T47D (cell line): ENCODE results near the gene CEP57L1.
"Not testable (repeated sequence)": the region's sequence is repeated elsewhere in the genome, so short reads cannot be mapped to it uniquely, and the experiment has no call there.

ENCODE experiments used
- DNase-seq, 2 experiments: peaks; one replicate each; pipeline versions ENCODE4 v3.0.0 to v3.0.0-alpha.2; 2011 to 2012; ENCODE audit warnings: low read depth in 1 of 2, low spot score in 1 of 2
- JUND ChIP-seq: IDR thresholded peaks from 2 replicates; pipeline ENCODE4 v1.6.1; 2012; ENCODE audit warnings: low read depth
- in situ Hi-C: cut with HindIII; loops from 2 replicates; pipeline ENCODE4 v1.10.0; 2016; ENCODE audit warnings: low sequenced_read_pairs, low pct_unique_long_range_greater_than_20kb

The CEP57L1 gene

GRCh38 chr6:109097661-109098060, 2.4 kb downstream of the CEP57L1 start:
- TF ChIP-seq JUND, result no peak
- in situ Hi-C loops, result no loop called here
- no peak for DNase-seq

GRCh38 chr6:109102762-109103161, 7.5 kb downstream of the CEP57L1 start:
- in situ Hi-C loops, result no loop called here
- DNase-seq, result no peak
- no peak for TF ChIP-seq JUND

GRCh38 chr6:109103942-109104341, 8.6 kb downstream of the CEP57L1 start:
- no peak for DNase-seq
- TF ChIP-seq JUND, result no peak
- in situ Hi-C loops, result no loop called here

- in situ Hi-C loops, result no loop called here
- DNase-seq, result no peak
- no peak for TF ChIP-seq JUND
These were observed 9.2 kb downstream of the CEP57L1 start for GRCh38 chr6:109104512-109104911.

- in situ Hi-C loops, result no loop called here
- DNase-seq, result no peak
- TF ChIP-seq JUND, result no peak
These were observed 10.4 kb downstream of the CEP57L1 start for GRCh38 chr6:109105681-109106080.

GRCh38 chr6:109109663-109110062, 14.4 kb downstream of the CEP57L1 start:
- in situ Hi-C loops, DNase-seq: not testable (repeated sequence)

GRCh38 chr6:109112663-109113062, 17.4 kb downstream of the CEP57L1 start:
- DNase-seq, in situ Hi-C loops: not testable (repeated sequence)

- TF ChIP-seq JUND, result no peak
- in situ Hi-C loops, result no loop called here
- DNase-seq, result no peak
These were observed 22.2 kb downstream of the CEP57L1 start for GRCh38 chr6:109117346-109118035.

- TF ChIP-seq JUND, result no peak
- in situ Hi-C loops, result no loop called here
- no peak for DNase-seq
These were observed 23.0 kb downstream of the CEP57L1 start for GRCh38 chr6:109118337-109118736.

GRCh38 chr6:109118871-109119354, 23.6 kb downstream of the CEP57L1 start:
- no peak for TF ChIP-seq JUND
- DNase-seq, result no peak
- in situ Hi-C loops, result no loop called here

GRCh38 chr6:109121411-109121810, 26.1 kb downstream of the CEP57L1 start:
- in situ Hi-C loops, result no loop called here
- no peak for TF ChIP-seq JUND
- peak in 1 of 2 experiments; percentile 5 for DNase-seq

GRCh38 chr6:109124219-109124618, 28.9 kb downstream of the CEP57L1 start:
- in situ Hi-C loops, result no loop called here
- DNase-seq, result no peak
- TF ChIP-seq JUND, result no peak

GRCh38 chr6:109125504-109125903, 30.2 kb downstream of the CEP57L1 start:
- TF ChIP-seq JUND, result no peak
- DNase-seq, result no peak
- in situ Hi-C loops, result no loop called here

- DNase-seq, result no peak
- TF ChIP-seq JUND, result no peak
- in situ Hi-C loops, result no loop called here
These were observed 34.8 kb downstream of the CEP57L1 start for GRCh38 chr6:109130065-109130464.

- DNase-seq, in situ Hi-C loops: not testable (repeated sequence)
These were observed 40.3 kb downstream of the CEP57L1 start for GRCh38 chr6:109135600-109135999.

- DNase-seq, in situ Hi-C loops: not testable (repeated sequence)
These were observed 40.7 kb downstream of the CEP57L1 start for GRCh38 chr6:109136039-109136438.

- DNase-seq, in situ Hi-C loops: not testable (repeated sequence)
These were observed 41.2 kb downstream of the CEP57L1 start for GRCh38 chr6:109136530-109136929.
